SK-N-SH (cell line): Measurements from ENCODE around the gene CFAP97. TPM values are rescaled to one million over a fixed set of nuclear protein-coding genes. Genes with fewer than 3 reads are reported as not detected.

Source experiments
- CTCF ChIA-PET: fragments of 300-600, 350-600 bp; formaldehyde crosslinking; extraction: SDS; loops from one replicate; lab custom pipeline; 2021; lab: Yijun Ruan, JAX
- POLR2A ChIA-PET: fragments of 350-600 bp; sonication (Branson Sonifier 250); formaldehyde crosslinking; extraction: SDS; loops from one replicate; lab custom pipeline; 2020; ENCODE audit warnings: antibody characterized with exemption, inconsistent platforms; lab: Yijun Ruan, JAX
- DNase-seq: peaks from one replicate; pipeline ENCODE4 v3.0.0; 2012
- H2AFZ ChIP-seq: fragments of 200-600 bp; sonication (generic); 2 replicates; pipeline ENCODE4 v1.8.1; 2016; ENCODE audit warnings: antibody characterized with exemption, mild to moderate bottlenecking, low read depth
- H3F3A ChIP-seq: fragments of 200-600 bp; sonication (generic); replicated peaks from 2 replicates; pipeline ENCODE3; 2016; ENCODE audit warnings: antibody characterized with exemption, mild to moderate bottlenecking; ENCODE audit not compliant: insufficient read depth
- H3K27ac ChIP-seq, 2 experiments: fragments of 200-500 bp in 1 of 2; fragments of 200-600 bp in 1 of 2; sonication (Bioruptor generic) in 1 of 2; sonication (generic), shearing (Covaris generic) in 1 of 2; 2 replicates each; pipeline versions ENCODE4 v1.5.1 to v1.6.1; 2014 to 2016; ENCODE audit warnings: low read depth in 2 of 2, inconsistent platforms in 1 of 2, low read length in 1 of 2, mild to moderate bottlenecking in 1 of 2, mixed read lengths in 1 of 2
- H3K27me3 ChIP-seq: fragments of 200-600 bp; sonication (generic), shearing (Covaris generic); 2 replicates; pipeline ENCODE4 v1.6.1; 2016; ENCODE audit warnings: mixed run types; ENCODE audit not compliant: insufficient read depth
- H3K36me3 ChIP-seq, 2 experiments: fragments of 200-500 bp in 1 of 2; fragments of 200-600 bp in 1 of 2; sonication (Bioruptor generic) in 1 of 2; sonication (generic) in 1 of 2; replicated peaks in 1 of 2; 2 replicates each; pipeline versions ENCODE3 to v1.5.1; 2014 to 2016; ENCODE audit warnings: low read length in 1 of 2, mild to moderate bottlenecking in 1 of 2; ENCODE audit not compliant: insufficient read depth in 2 of 2, control insufficient read depth in 1 of 2
- H3K4me1 ChIP-seq, 2 experiments: fragments of 200-500 bp in 1 of 2; fragments of 200-600 bp in 1 of 2; sonication (Bioruptor generic) in 1 of 2; sonication (generic), shearing (Covaris generic) in 1 of 2; 2 replicates each; pipeline versions ENCODE4 v1.5.1 to v1.6.1; 2014 to 2016; ENCODE audit warnings: low read depth in 1 of 2, low read length in 1 of 2, mixed run types in 1 of 2; ENCODE audit not compliant: insufficient read depth in 2 of 2, control insufficient read depth in 1 of 2
- H3K4me2 ChIP-seq: fragments of 200-600 bp; sonication (generic), shearing (Covaris generic); 2 replicates; pipeline ENCODE4 v1.6.1; 2017; ENCODE audit warnings: mixed run types
- H3K4me3 ChIP-seq, 2 experiments: fragments of 200-500 bp in 1 of 2; fragments of 200-600 bp in 1 of 2; sonication (Bioruptor generic) in 1 of 2; sonication (generic), shearing (Covaris generic) in 1 of 2; 2 replicates each; pipeline versions ENCODE4 v1.5.1 to v1.8.1; 2014 to 2016; ENCODE audit warnings: low read depth in 2 of 2, inconsistent platforms in 1 of 2, low read length in 1 of 2, mild to moderate bottlenecking in 1 of 2, mixed read lengths in 1 of 2, moderate library complexity in 1 of 2
- H3K79me2 ChIP-seq: fragments of 200-600 bp; sonication (generic); 2 replicates; pipeline ENCODE4 v1.8.1; 2017; ENCODE audit warnings: mild to moderate bottlenecking; ENCODE audit not compliant: insufficient read depth
- H3K9ac ChIP-seq: fragments of 200-600 bp; sonication (generic); 2 replicates; pipeline ENCODE4 v1.6.1; 2017; ENCODE audit warnings: mixed run types
- H3K9me2 ChIP-seq: fragments of 200-600 bp; sonication (generic); 2 replicates; pipeline ENCODE4 v1.6.1; 2017; ENCODE audit warnings: mixed run types
- H3K9me3 ChIP-seq: fragments of 200-600 bp; sonication (generic); 2 replicates; pipeline ENCODE4 v1.6.1; 2017; ENCODE audit warnings: mixed run types, mild to moderate bottlenecking, moderate library complexity
- H4K20me1 ChIP-seq: fragments of 200-600 bp; sonication (generic); 2 replicates; pipeline ENCODE4 v1.6.1; 2017; ENCODE audit warnings: mild to moderate bottlenecking, mixed run types; ENCODE audit not compliant: insufficient read depth
- FOSL2 ChIP-seq: IDR thresholded peaks from 2 replicates; pipeline ENCODE4 v1.4.0; 2012; ENCODE audit warnings: low read depth, mild to moderate bottlenecking, moderate library complexity, borderline replicate concordance
- GATA2 ChIP-seq: sonication (generic); formaldehyde crosslinking; IDR thresholded peaks from 2 replicates; pipeline ENCODE4 v1.5.0; 2020; ENCODE audit warnings: mild to moderate bottlenecking, missing genetic modification reagents
- JUND ChIP-seq: IDR thresholded peaks from 2 replicates; pipeline ENCODE4 v1.4.0; 2012
- MXI1 ChIP-seq: IDR thresholded peaks from 2 replicates; pipeline ENCODE4 v1.6.1; 2012; ENCODE audit warnings: mild to moderate bottlenecking, low read depth, low read length, improper control_type of control experiment
- TAF1 ChIP-seq: IDR thresholded peaks from 2 replicates; pipeline ENCODE4 v1.6.1; 2012; ENCODE audit warnings: low read depth, mild to moderate bottlenecking, low read length, moderate library complexity, borderline replicate concordance
- TCF12 ChIP-seq: IDR thresholded peaks from 2 replicates; pipeline ENCODE4 v1.4.0; 2012
- TEAD4 ChIP-seq: IDR thresholded peaks from 2 replicates; pipeline ENCODE4 v1.4.0; 2012; ENCODE audit warnings: mild to moderate bottlenecking, borderline replicate concordance; ENCODE audit not compliant: insufficient read depth
- WGBS: methylation state at CpG from one replicate; pipeline ENCODE4 v1.1.6; 2017; ENCODE audit warnings: low lambda C conversion rate; 5-methylcytosine and 5-hydroxymethylcytosine counted together
- polyA plus RNA-seq, 3 experiments: library from polyadenylated mRNA; depleted of rRNA; stranded (reverse); fragments of >200 nt; gene quantifications; 2 replicates each; pipeline ENCODE4 v1.2.3, GENCODE V29; 2012
- TF ChIP-seq, protein P1 (sequence below): fragments of 150-350 bp; IDR thresholded peaks from 2 replicates; pipeline ENCODE4 v1.6.1; 2016; ENCODE audit warnings: mild to moderate bottlenecking, low read depth, low read length

Gene CFAP97
- polyA plus RNA-seq, 1 of the 3 experiments (the other 2 are of a cell fraction) = 10.6 TPM

DNA sequence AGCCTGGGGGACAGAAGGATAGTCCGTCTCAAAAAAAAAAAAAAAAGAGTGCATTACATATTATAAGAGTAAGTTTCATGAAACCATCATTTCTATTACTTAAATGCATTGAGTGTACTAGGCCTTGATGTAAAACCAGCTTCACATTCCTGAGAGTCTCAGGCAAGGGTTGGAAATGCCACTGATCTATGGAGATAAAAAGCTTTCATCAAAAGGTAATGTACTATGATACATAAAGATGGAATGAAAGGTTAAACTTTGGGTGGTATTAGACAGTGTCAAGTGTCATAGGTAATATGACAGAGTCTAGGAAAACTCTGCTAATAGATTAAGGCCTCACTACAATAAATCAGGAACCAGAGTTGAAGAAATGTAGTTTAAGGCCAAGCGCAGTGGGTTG lies 7.4 kb downstream of the CFAP97 start:
- H3K79me2 ChIP-seq = peaks cover 95% of the 10 kb centered on the region
- DNase-seq = no peak
- H3K9me3 ChIP-seq = no peaks in the 10 kb centered on the region

GRCh38 chr4:185194924-185195888 lies 8.6 kb downstream of the CFAP97 start:
- peaks cover 10 to 31% of the 10 kb centered on the region in 2 experiments for H3K36me3 ChIP-seq
- WGBS = 81% methylated on average over 9 of the region's 9 CpGs

More for the DNA sequence above, 7.4 kb downstream of the CFAP97 start:
- H3K4me2 ChIP-seq = no peak overlapping the region
- no peak overlapping the region for H3K27ac ChIP-seq
- H4K20me1 ChIP-seq = no peaks in the 10 kb centered on the region
- POLR2A ChIA-PET = interaction anchor here (1.4 kb wide), 1 partner anchor 10 kb away, joined by 4 read pairs; no protein-coding TSS in a partner anchor
- CTCF ChIA-PET = interaction anchor here (1.1 to 3.5 kb wide), 4 partner anchors 10 to 841 kb away, joined by 3 to 19 read pairs (median 4); no protein-coding TSS in a partner anchor
- H3K9ac ChIP-seq = no peak overlapping the region
- 73% methylated on average over 2 of the region's 2 CpGs for WGBS
- H3F3A ChIP-seq = peaks cover 7% of the 10 kb centered on the region
- H3K36me3 ChIP-seq = peaks cover 0 to 22% of the 10 kb centered on the region in 2 experiments
- no peak overlapping the region for H3K4me3 ChIP-seq
- H2AFZ ChIP-seq = no peak overlapping the region
- H3K4me1 ChIP-seq = no peaks in the 10 kb centered on the region
- peak; percentile 38; the same call in 1 of the 2 replicates for TF ChIP-seq JUND
- no peak for TF ChIP-seq MXI1
- no peak for TF ChIP-seq GATA2 (CRISPR knock-in tag)
- TF ChIP-seq TCF12 = peak; percentile 10; the same call in 1 of the 2 replicates
- 0 out of 2 replicates have a peak, but pooled peaks have one; percentile 12 for TF ChIP-seq FOSL2
- TF ChIP-seq, all 33 proteins: peak for 3
- no peaks in the 10 kb centered on the region for H3K27me3 ChIP-seq
- H3K9me2 ChIP-seq = no peaks in the 10 kb centered on the region

More at GRCh38 chr4:185194924-185195888, 8.6 kb downstream of the CFAP97 start:
- no peaks in the 10 kb centered on the region for H3K9me3 ChIP-seq
- no peak overlapping the region for H3K4me2 ChIP-seq
- no peak for TF ChIP-seq TAF1
- TF ChIP-seq, protein P1, sequence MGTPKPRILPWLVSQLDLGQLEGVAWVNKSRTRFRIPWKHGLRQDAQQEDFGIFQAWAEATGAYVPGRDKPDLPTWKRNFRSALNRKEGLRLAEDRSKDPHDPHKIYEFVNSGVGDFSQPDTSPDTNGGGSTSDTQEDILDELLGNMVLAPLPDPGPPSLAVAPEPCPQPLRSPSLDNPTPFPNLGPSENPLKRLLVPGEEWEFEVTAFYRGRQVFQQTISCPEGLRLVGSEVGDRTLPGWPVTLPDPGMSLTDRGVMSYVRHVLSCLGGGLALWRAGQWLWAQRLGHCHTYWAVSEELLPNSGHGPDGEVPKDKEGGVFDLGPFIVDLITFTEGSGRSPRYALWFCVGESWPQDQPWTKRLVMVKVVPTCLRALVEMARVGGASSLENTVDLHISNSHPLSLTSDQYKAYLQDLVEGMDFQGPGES = no peak
- no peak for TF ChIP-seq TEAD4
- no peak for TF ChIP-seq MXI1
- no peaks in the 10 kb centered on the region for H3K9me2 ChIP-seq
- no peaks in the 10 kb centered on the region for H3K27me3 ChIP-seq
- H3K79me2 ChIP-seq = peaks cover 83% of the 10 kb centered on the region
- no peak overlapping the region for H3K4me3 ChIP-seq
- H4K20me1 ChIP-seq = no peaks in the 10 kb centered on the region
- peaks cover 7% of the 10 kb centered on the region for H3F3A ChIP-seq
- no peak overlapping the region for H3K9ac ChIP-seq
- H3K4me1 ChIP-seq = no peaks in the 10 kb centered on the region
- no peak overlapping the region for H2AFZ ChIP-seq
- CTCF ChIA-PET = interaction anchor here (1.2 to 2.0 kb wide), 2 partner anchors 9 to 11 kb away, joined by 3 to 12 read pairs; no protein-coding TSS in a partner anchor
- no peak overlapping the region for H3K27ac ChIP-seq
- POLR2A ChIA-PET = no interaction called here
- no peak for DNase-seq
